Omental fat pad (tissue), 4 donors: ENCODE measurements around the gene LRRC58. TPM values are rescaled to one million over a fixed set of nuclear protein-coding genes. Genes with fewer than 3 reads are reported as not detected.
A peak's percentile ranks its signal among the peaks of the same experiment; 100 is the strongest.

Experiments used
- ATAC-seq: fragments of 150-250 bp; one replicate; pipeline ENCODE4 v1.9.1; 2016; ENCODE audit warnings: mild to moderate bottlenecking, moderate library complexity; ENCODE audit not compliant: low FRiP score
- DNase-seq: peaks from one replicate; pipeline ENCODE4 v3.0.0-alpha.2; 2019; ENCODE audit warnings: low spot score
- total RNA-seq, 4 donors: library from RNA; depleted of rRNA; stranded (reverse); fragments of >200 nt; gene quantifications; one replicate each; pipeline ENCODE4 v1.1.0, GENCODE V29; 2016
- TF ChIP-seq, protein P1 (sequence below), 3 donors: fragments of 450-650 bp; IDR thresholded peaks; one replicate each; pipeline ENCODE4 v1.5.1; 2016 to 2017; ENCODE audit warnings: antibody characterized with exemption in 3 of 3, mild to moderate bottlenecking in 3 of 3, moderate library complexity in 2 of 3

LRRC58 gene
- total RNA-seq, 4 donors from 2014 or later = 35.4 to 40.4 (median 35.9) TPM

DNA sequence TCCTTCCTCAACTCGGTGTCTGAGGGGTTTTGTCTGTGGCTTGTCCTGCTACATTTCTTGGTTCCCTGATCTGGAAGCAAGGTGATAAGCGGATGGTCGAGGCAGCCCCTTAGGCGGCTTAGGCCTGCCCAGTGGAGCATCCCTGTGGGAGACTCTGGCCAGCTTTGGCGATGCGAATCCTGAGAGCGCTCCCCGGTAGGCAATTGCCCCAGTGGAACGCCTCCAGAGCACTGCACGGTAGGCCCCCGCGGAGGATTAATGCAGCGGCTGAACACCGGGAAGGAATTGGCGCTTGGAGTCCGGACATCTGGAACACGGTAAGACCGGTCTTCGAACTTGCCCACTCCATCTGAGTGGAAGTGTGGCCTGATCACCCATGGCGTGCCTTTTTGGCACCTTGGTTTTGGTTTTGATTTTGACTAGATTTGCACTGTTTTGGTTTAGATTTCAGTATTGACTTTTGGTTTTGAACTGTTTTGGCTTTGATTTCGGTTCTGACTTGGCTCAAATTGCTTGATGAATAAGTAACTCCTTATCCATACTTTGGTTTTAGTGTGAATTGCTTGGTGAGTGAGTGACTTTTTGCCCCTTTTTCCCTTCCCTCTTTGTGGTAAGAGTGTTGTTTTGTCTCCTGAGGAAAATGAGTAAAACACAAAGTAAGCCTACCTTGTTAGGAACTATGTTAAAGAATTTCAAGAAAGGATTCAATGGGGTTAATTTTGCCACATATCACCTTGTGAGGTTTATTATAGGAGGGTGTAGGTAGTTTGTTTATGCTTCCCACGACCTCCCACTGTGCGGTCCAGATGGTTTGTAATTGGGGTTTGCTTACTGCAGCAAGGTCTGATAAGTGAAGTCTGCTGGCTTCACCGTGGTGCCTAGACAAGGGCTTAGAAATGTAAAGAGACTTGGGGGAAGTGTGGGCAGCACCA, 37.0 kb downstream of the LRRC58 start:
- DNase-seq (no peak), ATAC-seq (no peak)
- TF ChIP-seq, protein P1, sequence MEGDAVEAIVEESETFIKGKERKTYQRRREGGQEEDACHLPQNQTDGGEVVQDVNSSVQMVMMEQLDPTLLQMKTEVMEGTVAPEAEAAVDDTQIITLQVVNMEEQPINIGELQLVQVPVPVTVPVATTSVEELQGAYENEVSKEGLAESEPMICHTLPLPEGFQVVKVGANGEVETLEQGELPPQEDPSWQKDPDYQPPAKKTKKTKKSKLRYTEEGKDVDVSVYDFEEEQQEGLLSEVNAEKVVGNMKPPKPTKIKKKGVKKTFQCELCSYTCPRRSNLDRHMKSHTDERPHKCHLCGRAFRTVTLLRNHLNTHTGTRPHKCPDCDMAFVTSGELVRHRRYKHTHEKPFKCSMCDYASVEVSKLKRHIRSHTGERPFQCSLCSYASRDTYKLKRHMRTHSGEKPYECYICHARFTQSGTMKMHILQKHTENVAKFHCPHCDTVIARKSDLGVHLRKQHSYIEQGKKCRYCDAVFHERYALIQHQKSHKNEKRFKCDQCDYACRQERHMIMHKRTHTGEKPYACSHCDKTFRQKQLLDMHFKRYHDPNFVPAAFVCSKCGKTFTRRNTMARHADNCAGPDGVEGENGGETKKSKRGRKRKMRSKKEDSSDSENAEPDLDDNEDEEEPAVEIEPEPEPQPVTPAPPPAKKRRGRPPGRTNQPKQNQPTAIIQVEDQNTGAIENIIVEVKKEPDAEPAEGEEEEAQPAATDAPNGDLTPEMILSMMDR (IDR thresholded peaks at IDR 0.05) = no peak

DNA sequence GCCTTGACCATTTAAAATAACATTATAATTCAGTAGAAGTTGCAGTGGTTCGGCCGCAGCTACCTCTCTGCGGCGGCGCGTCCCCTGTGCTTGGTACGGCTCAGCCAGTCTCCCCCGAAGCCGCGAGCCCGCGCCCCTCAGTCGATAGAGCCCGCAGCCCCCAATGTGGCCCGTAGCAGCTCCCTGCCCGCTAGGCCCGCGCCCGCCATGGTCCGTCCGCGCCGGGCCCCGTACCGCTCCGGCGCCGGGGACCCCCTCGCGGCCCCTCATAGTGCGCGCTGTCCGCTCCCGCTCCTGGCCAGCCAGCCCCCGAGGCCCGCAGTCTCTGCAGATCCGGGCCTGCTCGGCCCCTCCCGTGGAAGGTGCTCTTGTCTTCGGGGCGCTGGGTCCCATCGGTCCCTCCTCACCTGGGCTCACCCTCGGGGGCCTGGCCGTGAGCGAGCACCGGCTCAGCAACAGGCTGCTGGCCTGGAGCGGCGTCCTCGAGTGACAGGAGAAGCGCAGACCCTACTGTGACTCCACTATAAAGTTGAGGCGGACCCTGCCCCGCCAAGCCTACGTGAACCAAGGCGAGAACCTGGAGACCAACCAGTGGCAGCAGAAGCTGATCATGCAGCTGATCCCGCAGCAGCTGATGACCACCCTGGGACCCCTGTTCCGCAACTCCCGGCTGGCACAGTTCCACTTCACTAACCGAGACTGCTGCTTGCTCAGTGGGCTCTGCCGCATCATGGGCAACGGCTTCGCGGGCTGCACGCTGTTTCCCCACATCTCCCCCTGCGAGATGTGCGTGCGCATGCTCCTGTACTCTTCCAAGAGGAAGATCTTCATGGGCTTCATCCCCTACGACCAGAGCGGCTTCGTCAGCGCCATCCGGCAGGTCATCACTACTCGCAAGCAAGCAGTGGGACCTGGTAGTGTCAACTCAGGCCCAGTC, 42.4 kb downstream of the LRRC58 start:
- ATAC-seq (no peak), DNase-seq (no peak)
- TF ChIP-seq, protein P1 (IDR thresholded peaks at IDR 0.05) = no peak

DNA sequence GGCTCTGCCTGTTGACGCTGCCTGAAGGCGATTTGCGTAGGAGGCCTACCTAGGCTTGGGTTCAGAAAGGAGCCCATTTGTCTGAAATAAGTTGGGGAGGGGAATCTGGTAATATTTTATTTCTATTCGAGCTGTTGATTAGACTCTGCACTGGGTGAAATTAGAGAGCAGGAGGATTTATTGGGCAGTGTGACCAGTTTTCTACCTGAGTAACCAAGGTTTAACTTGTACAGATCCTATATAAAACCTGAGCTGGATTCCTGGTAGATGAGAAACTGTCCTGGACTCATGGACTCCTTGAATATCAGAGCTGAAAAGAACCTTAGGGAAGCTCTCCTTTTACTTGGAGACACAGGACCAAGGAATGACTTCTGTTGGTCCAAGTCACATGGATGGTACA, 44.5 kb downstream of the LRRC58 start:
- DNase-seq (no peak), ATAC-seq (no peak)
- TF ChIP-seq, protein P1 (IDR thresholded peaks at IDR 0.05) = no peak

DNA sequence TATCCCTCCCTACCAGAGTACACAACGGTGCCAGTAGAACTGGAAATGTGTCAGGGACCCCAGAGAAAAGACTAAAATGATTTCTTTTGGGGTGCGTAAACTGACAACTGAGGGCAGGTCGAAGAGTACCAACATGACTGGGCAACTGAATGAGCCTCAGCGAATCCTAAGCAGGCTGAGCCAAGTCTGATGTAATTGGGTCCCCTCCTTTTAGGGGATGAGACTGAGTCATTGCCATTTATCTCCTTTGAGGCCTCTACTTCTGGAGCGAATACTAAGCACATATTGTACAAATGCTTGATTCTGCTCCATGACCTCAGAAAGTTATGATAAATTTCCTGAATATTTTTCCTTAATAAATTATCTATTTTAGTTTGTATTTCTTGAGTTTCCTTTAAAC, 46.8 kb downstream of the LRRC58 start:
- ATAC-seq (peak; percentile 82), DNase-seq (no peak)
- TF ChIP-seq, protein P1 (IDR thresholded peaks at IDR 0.05) = no peak

DNA sequence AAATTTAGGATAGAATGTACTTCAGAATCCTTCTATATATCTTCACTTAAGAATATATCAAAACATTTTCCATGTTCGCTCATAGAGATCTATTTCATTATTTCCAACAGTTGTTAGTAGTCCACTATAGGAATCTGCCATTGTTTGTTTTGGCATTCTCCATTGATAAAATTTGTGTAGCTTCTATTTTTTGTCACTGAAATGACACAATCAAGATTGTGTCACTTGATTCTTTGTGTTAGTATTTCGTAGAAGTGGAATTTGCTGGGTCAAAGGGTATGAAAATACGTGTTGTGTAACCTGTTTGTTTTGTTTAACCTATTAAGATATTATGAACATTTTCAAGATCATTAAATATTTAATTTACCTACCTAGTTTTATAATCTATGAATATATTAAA, 48.2 kb downstream of the LRRC58 start:
- ATAC-seq (no peak), DNase-seq (no peak)
- TF ChIP-seq, protein P1 (IDR thresholded peaks at IDR 0.05) = no peak

DNA sequence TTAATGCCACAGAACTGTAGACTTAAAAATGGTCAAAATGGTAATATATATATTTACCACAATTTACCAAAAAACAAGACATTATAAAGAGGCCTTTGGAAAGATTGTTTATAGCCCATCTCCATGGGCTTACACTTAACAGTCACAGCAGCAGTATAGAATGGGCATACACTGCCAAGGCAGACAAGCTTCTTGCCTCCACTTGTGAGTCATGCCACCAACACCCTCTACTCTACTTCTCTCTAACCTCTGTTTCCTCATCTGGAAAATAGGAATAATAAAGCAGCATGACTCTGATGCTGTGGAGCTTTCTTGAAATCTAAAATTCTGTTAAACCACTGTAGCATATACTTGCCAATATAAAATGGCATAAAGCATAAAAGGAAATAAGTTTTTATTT, 49.8 kb downstream of the LRRC58 start:
- TF ChIP-seq, protein P1 (IDR thresholded peaks at IDR 0.05) = no peak
- ATAC-seq = no peak
- DNase-seq = no peak
